ENCODE results near the gene GINS3.

- TF ChIP-seq CTCF (IDR thresholded peaks at IDR 0.05) (no peak), POLR2A (IDR thresholded peaks at IDR 0.05) (no peak)
Observed at GRCh38 chr16:58417035-58417434, 24.8 kb downstream of the GINS3 start.

Measured in uterus (tissue), 2 donors.